Body of pancreas (tissue), 4 donors: Measurements from ENCODE around the gene EVA1A. TPM values are rescaled to one million over a fixed set of nuclear protein-coding genes. Genes with fewer than 3 reads are reported as not detected.
"Not testable (repeated sequence)": the region's sequence is repeated elsewhere in the genome, so short reads cannot be mapped to it uniquely, and the experiment has no call there.

Experiments used
- ATAC-seq: fragments of 150-250 bp; one replicate; pipeline ENCODE4 v1.9.1; 2016
- DNase-seq, 4 donors: peaks; one replicate each; pipeline ENCODE4 v3.0.0-alpha.2; 2019
- H3K27ac ChIP-seq, 4 donors: fragments of 200-600 bp; sonication (generic); 1 replicate in 3 of 4; 2 replicates in 1 of 4; pipeline versions ENCODE4 v1.5.1 to v1.6.1; 2016 to 2019; ENCODE audit warnings: mild to moderate bottlenecking in 1 of 4, mixed read lengths in 1 of 4, moderate library complexity in 1 of 4
- H3K27me3 ChIP-seq, 2 donors: fragments of 200-600 bp; sonication (generic); one replicate each; pipeline ENCODE4 v1.6.0; 2016; ENCODE audit warnings: mild to moderate bottlenecking in 1 of 2
- H3K36me3 ChIP-seq, 2 donors: fragments of 200-600 bp; sonication (generic); replicated peaks in 1 of 2; 2 replicates each; pipeline ENCODE4 v1.5.1; 2016; ENCODE audit warnings: low read depth in 2 of 2; ENCODE audit not compliant: insufficient read depth in 1 of 2
- H3K4me1 ChIP-seq: fragments of 200-600 bp; sonication (generic); one replicate; pipeline ENCODE4 v1.6.0; 2016
- H3K4me3 ChIP-seq, 2 donors: fragments of 200-600 bp; sonication (generic); 1 replicate in 1 of 2; 2 replicates in 1 of 2; pipeline ENCODE4 v1.5.1; 2016 to 2019
- H3K9me3 ChIP-seq, 3 donors: fragments of 200-600 bp; sonication (generic); 1 replicate in 2 of 3; 2 replicates in 1 of 3; pipeline ENCODE4 v1.5.1; 2016
- POLR2A ChIP-seq, 3 donors: fragments of 450-650 bp; IDR thresholded peaks; one replicate each; pipeline ENCODE4 v1.6.1; 2016; ENCODE audit warnings: antibody characterized with exemption in 3 of 3, mild to moderate bottlenecking in 2 of 3
- WGBS, 2 donors: methylation state at CpG; one replicate each; pipeline ENCODE4 v1.1.5; 2017; 5-methylcytosine and 5-hydroxymethylcytosine counted together
- intact Hi-C: fragments of 100-400 bp; cut with DNase I; formaldehyde crosslinking; loops from one replicate; pipeline ENCODE4 v1.15.1; 2023
- total RNA-seq, 2 donors: library from RNA; depleted of rRNA; stranded (reverse); fragments of >200 nt; gene quantifications; one replicate each; pipeline ENCODE4 v1.1.0, GENCODE V29; 2016
- TF ChIP-seq, protein P1 (sequence below), 7 experiments: fragments of 450-650 bp in 4 of 7; fragments of 200-600 bp in 3 of 7; sonication (generic) in 3 of 7; IDR thresholded peaks; one replicate each; pipeline ENCODE4 v1.5.1; 2016 to 2019; ENCODE audit warnings: antibody characterized with exemption in 7 of 7

The EVA1A gene
- total RNA-seq, 2 donors from 2014 or later = 27.5 to 31.3 TPM

DNA sequence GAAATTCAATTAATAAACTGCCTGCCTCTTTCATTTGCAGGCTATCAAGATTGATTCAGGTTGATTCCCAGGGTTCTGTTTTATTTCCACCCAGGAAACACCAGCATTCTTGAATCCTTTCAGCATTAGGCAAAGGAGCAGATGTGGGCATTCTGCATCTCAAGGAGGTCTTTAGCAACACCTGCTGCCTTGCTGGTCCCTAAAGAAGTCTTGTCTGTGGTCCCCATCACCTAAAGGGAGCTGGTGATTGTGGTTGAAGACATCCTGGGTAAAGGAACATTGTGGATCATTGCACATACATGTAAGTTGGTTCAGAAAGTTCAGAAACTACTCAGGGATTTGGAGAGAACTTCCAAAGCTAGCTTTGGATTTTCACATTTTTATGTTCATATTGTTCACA lies 78.3 kb downstream of the EVA1A start:
- no peaks in the 10 kb centered on the region for H3K27me3 ChIP-seq
- peaks cover 10% of the 10 kb centered on the region for H3K4me1 ChIP-seq
- no peak overlapping the region for H3K4me3 ChIP-seq
- H3K9me3 ChIP-seq = no peaks in the 10 kb centered on the region
- DNase-seq (no peak), ATAC-seq (no peak)
- TF ChIP-seq POLR2A (IDR thresholded peaks at IDR 0.05) = no peak
- TF ChIP-seq, protein P1, sequence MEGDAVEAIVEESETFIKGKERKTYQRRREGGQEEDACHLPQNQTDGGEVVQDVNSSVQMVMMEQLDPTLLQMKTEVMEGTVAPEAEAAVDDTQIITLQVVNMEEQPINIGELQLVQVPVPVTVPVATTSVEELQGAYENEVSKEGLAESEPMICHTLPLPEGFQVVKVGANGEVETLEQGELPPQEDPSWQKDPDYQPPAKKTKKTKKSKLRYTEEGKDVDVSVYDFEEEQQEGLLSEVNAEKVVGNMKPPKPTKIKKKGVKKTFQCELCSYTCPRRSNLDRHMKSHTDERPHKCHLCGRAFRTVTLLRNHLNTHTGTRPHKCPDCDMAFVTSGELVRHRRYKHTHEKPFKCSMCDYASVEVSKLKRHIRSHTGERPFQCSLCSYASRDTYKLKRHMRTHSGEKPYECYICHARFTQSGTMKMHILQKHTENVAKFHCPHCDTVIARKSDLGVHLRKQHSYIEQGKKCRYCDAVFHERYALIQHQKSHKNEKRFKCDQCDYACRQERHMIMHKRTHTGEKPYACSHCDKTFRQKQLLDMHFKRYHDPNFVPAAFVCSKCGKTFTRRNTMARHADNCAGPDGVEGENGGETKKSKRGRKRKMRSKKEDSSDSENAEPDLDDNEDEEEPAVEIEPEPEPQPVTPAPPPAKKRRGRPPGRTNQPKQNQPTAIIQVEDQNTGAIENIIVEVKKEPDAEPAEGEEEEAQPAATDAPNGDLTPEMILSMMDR (IDR thresholded peaks at IDR 0.05) = no peak
- H3K27ac ChIP-seq = no peak overlapping the region
- no peaks in the 10 kb centered on the region for H3K36me3 ChIP-seq
- intact Hi-C loops = no loop called here

GRCh38 chr2:75480971-75481836 lies 79.5 kb downstream of the EVA1A start:
- TF ChIP-seq, protein P1 (IDR thresholded peaks at IDR 0.05) = peak in 5 of 7 experiments; percentile 16 to 53 (median 45)
- no peak for TF ChIP-seq POLR2A (IDR thresholded peaks at IDR 0.05)
- peak overlapping the region in 1 of 4 donors; percentile 48 for H3K27ac ChIP-seq
- DNase-seq = peak in 3 of 4 donors; percentile 26 to 36 (median 32)
- no peaks in the 10 kb centered on the region for H3K27me3 ChIP-seq
- H3K4me3 ChIP-seq = no peak overlapping the region
- peak; percentile 82 for ATAC-seq
- no peaks in the 10 kb centered on the region for H3K36me3 ChIP-seq
- H3K4me1 ChIP-seq = peaks cover 10% of the 10 kb centered on the region
- 23 to 34% methylated on average over 6 of the region's 6 CpGs for WGBS, 2 donors
- intact Hi-C loops = no loop called here
- H3K9me3 ChIP-seq = no peaks in the 10 kb centered on the region

DNA sequence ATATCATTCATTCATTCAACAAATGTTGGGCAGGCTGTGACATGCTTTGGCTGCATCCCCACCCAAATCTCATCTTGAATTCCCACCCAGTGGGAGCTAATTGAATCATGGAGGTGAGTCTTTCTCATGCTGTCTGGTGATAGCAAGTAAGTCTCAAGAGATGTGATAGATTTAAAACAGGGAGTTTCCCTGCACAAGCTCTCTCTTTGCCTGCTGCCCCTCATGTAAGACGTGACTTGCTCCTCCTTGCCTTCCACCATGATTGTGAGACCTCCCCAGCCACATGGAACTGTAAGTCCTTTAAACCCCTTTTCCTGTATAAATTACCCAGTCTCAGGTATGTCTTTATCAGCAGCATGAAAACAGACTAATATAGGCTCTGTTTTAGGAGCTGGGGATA lies 83.0 kb downstream of the EVA1A start:
- H3K9me3 ChIP-seq, H3K36me3 ChIP-seq, H3K27me3 ChIP-seq, intact Hi-C loops, H3K4me3 ChIP-seq, DNase-seq, ATAC-seq, H3K27ac ChIP-seq: not testable (repeated sequence)
- H3K4me1 ChIP-seq = peaks cover 10% of the 10 kb centered on the region
- 95 to 100% methylated on average over 1 of the region's 1 CpG for WGBS, 2 donors

DNA sequence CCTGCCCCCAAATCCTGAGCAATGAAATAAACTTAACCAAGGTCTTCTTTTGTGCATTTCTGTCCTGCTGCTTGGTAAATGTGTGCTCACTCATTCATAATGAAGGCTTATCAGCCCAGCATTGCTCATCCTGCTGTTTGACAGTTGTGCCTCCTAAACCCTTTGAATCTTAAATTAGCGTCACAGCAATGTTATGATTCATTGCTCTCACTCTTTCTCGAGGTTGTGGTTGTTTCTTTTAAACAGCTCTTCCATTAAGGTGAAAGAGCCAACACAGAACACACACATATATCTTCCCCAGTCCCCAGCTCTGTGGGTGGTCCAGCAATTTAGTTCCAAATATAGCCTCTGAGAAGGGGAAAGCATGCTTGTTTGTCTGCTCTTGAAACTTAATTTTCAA lies 84.0 kb downstream of the EVA1A start:
- H3K27me3 ChIP-seq = no peaks in the 10 kb centered on the region
- H3K36me3 ChIP-seq = no peaks in the 10 kb centered on the region
- DNase-seq (no peak), ATAC-seq (no peak)
- no peak for TF ChIP-seq POLR2A (IDR thresholded peaks at IDR 0.05)
- TF ChIP-seq, protein P1 (IDR thresholded peaks at IDR 0.05) = no peak
- 47 to 50% methylated on average over 2 of the region's 2 CpGs for WGBS, 2 donors
- no peaks in the 10 kb centered on the region for H3K9me3 ChIP-seq
- intact Hi-C loops = no loop called here
- H3K4me1 ChIP-seq = peaks cover 3% of the 10 kb centered on the region
- no peak overlapping the region for H3K27ac ChIP-seq
- no peak overlapping the region for H3K4me3 ChIP-seq

DNA sequence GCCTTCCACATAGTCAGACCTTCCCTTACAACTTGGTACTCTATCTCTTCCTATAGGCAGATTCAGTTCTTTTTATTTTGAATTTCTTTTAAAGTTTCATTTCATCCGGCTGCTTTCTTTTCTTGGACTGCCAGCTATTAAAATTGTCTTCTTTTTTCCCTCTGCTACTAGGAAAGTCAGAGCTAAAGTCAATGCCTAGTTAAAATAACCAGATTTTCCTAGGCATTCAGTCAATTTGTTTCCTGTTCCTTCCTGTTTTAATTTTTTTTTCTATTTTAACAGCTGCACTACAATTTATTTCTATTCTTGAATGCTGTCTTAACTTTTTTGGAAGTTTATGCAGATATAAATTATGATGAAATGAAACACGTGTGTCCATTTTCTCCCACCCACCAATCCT lies 84.8 kb downstream of the EVA1A start:
- Histone ChIP-seq H3K4me3 (no peak overlapping the region), H3K27ac (no peak overlapping the region), H3K4me1 (no peaks in the 10 kb centered on the region), H3K27me3 (no peaks in the 10 kb centered on the region), H3K9me3 (no peaks in the 10 kb centered on the region), H3K36me3 (no peaks in the 10 kb centered on the region)
- no peak for TF ChIP-seq POLR2A (IDR thresholded peaks at IDR 0.05)
- TF ChIP-seq, protein P1 (IDR thresholded peaks at IDR 0.05) = no peak
- no peak for ATAC-seq
- WGBS, 2 donors = 32 to 80% methylated on average over 2 of the region's 2 CpGs
- DNase-seq = no peak
- intact Hi-C loops = no loop called here
